Omental fat pad (tissue), 4 donors: ENCODE results near the gene XPO4. TPM values are rescaled to one million over a fixed set of nuclear protein-coding genes. Genes with fewer than 3 reads are reported as not detected.
"Not testable (repeated sequence)": the region's sequence is repeated elsewhere in the genome, so short reads cannot be mapped to it uniquely, and the experiment has no call there.

Experiments used
- ATAC-seq: fragments of 150-250 bp; one replicate; pipeline ENCODE4 v1.9.1; 2016; ENCODE audit warnings: mild to moderate bottlenecking, moderate library complexity; ENCODE audit not compliant: low FRiP score
- DNase-seq: peaks from one replicate; pipeline ENCODE4 v3.0.0-alpha.2; 2019; ENCODE audit warnings: low spot score
- total RNA-seq, 4 donors: library from RNA; depleted of rRNA; stranded (reverse); fragments of >200 nt; gene quantifications; one replicate each; pipeline ENCODE4 v1.1.0, GENCODE V29; 2016
- TF ChIP-seq, protein P1 (sequence below), 3 donors: fragments of 450-650 bp; IDR thresholded peaks; one replicate each; pipeline ENCODE4 v1.5.1; 2016 to 2017; ENCODE audit warnings: antibody characterized with exemption in 3 of 3, mild to moderate bottlenecking in 3 of 3, moderate library complexity in 2 of 3

XPO4 gene
- 10 to 100 TPM; 14.5 to 24.5 (median 15.1) TPM for total RNA-seq

GRCh38 chr13:20902438-20903163, at the start of gene XPO4:
Gene XPO4, minus strand, starts transcription at chr13:20902746. Its CDS starts 8 bp downstream, at chr13:20902738.
- DNase-seq (peak; percentile 44), ATAC-seq (peak; percentile 97)
- TF ChIP-seq, protein P1, sequence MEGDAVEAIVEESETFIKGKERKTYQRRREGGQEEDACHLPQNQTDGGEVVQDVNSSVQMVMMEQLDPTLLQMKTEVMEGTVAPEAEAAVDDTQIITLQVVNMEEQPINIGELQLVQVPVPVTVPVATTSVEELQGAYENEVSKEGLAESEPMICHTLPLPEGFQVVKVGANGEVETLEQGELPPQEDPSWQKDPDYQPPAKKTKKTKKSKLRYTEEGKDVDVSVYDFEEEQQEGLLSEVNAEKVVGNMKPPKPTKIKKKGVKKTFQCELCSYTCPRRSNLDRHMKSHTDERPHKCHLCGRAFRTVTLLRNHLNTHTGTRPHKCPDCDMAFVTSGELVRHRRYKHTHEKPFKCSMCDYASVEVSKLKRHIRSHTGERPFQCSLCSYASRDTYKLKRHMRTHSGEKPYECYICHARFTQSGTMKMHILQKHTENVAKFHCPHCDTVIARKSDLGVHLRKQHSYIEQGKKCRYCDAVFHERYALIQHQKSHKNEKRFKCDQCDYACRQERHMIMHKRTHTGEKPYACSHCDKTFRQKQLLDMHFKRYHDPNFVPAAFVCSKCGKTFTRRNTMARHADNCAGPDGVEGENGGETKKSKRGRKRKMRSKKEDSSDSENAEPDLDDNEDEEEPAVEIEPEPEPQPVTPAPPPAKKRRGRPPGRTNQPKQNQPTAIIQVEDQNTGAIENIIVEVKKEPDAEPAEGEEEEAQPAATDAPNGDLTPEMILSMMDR (IDR thresholded peaks at IDR 0.05) = no peak

GRCh38 chr13:20948001-20948400, 45.5 kb upstream of the XPO4 start:
- DNase-seq, ATAC-seq: not testable (repeated sequence)

DNA sequence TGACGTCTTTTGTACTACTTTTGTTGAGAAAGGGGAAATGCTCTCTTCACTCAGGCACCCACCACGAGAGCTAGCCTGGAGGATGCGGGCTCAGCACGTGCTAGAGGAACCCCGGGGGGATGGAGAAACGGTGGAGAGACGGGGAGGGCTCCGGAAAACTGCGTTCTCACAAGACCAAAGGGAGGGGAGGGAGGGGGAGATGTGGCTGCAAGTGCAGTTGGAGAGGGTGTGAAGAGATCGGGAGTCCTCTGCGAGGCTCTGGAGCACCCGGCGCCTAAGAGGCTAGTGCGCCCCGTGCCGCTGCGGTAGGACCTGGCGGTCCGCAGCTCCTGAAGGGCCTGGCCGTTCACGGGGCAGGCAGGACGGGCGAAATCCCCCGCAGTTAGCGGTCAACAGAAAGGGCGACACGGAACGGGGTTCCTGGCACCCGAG, 43.4 kb upstream of the XPO4 start:
- ATAC-seq (no peak), DNase-seq (no peak)
- TF ChIP-seq, protein P1 (IDR thresholded peaks at IDR 0.05) = no peak

GRCh38 chr13:20942938-20943559, 40.5 kb upstream of the XPO4 start:
- DNase-seq = no peak
- no peak for ATAC-seq
- TF ChIP-seq, protein P1 (IDR thresholded peaks at IDR 0.05) = no peak

DNA sequence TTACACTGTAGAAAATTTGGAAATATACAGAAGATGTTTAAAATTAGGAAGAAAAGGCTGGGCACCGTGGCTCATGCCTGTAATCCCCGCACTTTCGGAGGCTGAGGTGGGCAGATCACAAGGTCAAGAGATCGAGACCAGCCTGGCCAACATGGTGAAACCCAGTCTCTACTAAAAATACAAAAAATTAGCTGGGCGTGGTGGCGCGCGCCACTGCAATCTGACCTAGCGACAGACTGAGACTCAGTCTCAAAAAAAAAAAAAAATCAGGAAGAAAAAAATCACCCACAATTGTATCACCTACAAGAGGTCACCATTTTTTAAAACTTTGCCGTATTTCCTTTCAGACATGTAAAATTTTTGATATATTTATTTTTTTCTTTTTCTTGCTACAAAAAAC, 38.0 kb upstream of the XPO4 start:
- not testable (repeated sequence) for DNase-seq, ATAC-seq

- ATAC-seq (no peak), DNase-seq (no peak)
- TF ChIP-seq, protein P1 (IDR thresholded peaks at IDR 0.05) = no peak
Measured at GRCh38 chr13:20940083-20940482, 37.5 kb upstream of the XPO4 start.

- TF ChIP-seq, protein P1 (IDR thresholded peaks at IDR 0.05) = no peak
- DNase-seq (no peak), ATAC-seq (no peak)
Measured at GRCh38 chr13:20939662-20940061, 37.1 kb upstream of the XPO4 start.

DNA sequence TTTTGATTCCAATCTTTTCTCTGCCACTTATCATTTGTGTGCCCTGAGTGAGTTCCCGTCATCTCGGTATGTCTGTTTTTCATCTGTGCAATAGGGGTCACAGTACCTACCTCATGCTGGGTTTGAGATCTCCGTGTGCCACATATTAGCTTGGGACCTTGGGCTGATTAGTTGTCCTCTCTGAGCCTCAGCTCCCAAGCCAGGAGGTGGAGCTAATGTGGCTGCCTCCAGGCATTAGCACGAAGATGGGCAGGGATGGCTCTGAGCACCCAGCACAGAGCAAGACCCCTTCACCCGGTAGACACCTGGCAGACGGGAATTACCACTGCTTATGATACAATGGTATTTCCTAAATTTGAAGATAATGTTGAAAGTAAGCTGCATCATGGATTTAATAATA, 35.8 kb upstream of the XPO4 start:
- TF ChIP-seq, protein P1 (IDR thresholded peaks at IDR 0.05) = no peak
- no peak for DNase-seq
- ATAC-seq = no peak
